Heart left ventricle (tissue), 16 donors: ENCODE results near the gene GLRA2. TPM values are rescaled to one million over a fixed set of nuclear protein-coding genes. Genes with fewer than 3 reads are reported as not detected.
"Not testable (repeated sequence)": the region's sequence is repeated elsewhere in the genome, so short reads cannot be mapped to it uniquely, and the experiment has no call there.

Experiments used
- ATAC-seq, 4 donors: fragments of 200-7000 bp; cut with Tn5 transposase; one replicate each; pipeline ENCODE4 v1.9.1; 2020 to 2022; ENCODE audit warnings: moderate library complexity in 4 of 4, mild to moderate bottlenecking in 3 of 4, moderate number of reproducible peaks in 1 of 4
- DNase-seq, 5 donors: peaks; one replicate each; pipeline ENCODE4 v3.0.0-alpha.2; 2020
- H3K27ac ChIP-seq, 12 donors: fragments of 200-600 bp; sonication (generic) in 4 of 12; one replicate each; pipeline versions ENCODE4 v1.5.0 to v1.8.0; 2016 to 2022; ENCODE audit warnings: mild to moderate bottlenecking in 2 of 12
- H3K27me3 ChIP-seq, 9 donors: fragments of 200-600 bp; sonication (generic) in 2 of 9; one replicate each; pipeline versions ENCODE4 v1.5.1 to v1.8.0; 2016 to 2022; ENCODE audit warnings: mild to moderate bottlenecking in 3 of 9
- H3K36me3 ChIP-seq, 9 donors: fragments of 200-600 bp; sonication (generic) in 2 of 9; one replicate each; pipeline versions ENCODE4 v1.5.0 to v1.8.0; 2018 to 2022; ENCODE audit warnings: mild to moderate bottlenecking in 2 of 9
- H3K4me1 ChIP-seq, 12 donors: fragments of 200-600 bp; sonication (generic) in 4 of 12; one replicate each; pipeline versions ENCODE4 v1.5.0 to v1.8.0; 2016 to 2022; ENCODE audit warnings: mild to moderate bottlenecking in 3 of 12
- H3K4me3 ChIP-seq, 12 donors: fragments of 200-600 bp; sonication (generic) in 4 of 12; one replicate each; pipeline versions ENCODE4 v1.5.0 to v1.8.0; 2017 to 2022; ENCODE audit warnings: mild to moderate bottlenecking in 9 of 12, moderate library complexity in 4 of 12
- H3K9me3 ChIP-seq, 12 donors: fragments of 200-600 bp; sonication (generic) in 4 of 12; one replicate each; pipeline versions ENCODE4 v1.5.0 to v1.8.0; 2016 to 2022; ENCODE audit warnings: mild to moderate bottlenecking in 1 of 12
- POLR2A ChIP-seq, 2 donors: fragments of 450-650 bp; IDR thresholded peaks; one replicate each; pipeline ENCODE4 v1.6.1; 2017; ENCODE audit warnings: antibody characterized with exemption in 2 of 2, mild to moderate bottlenecking in 2 of 2, moderate library complexity in 2 of 2
- WGBS, 4 donors: extraction: QIAGEN DNeasy Blood & Tissue Kit in 2 of 4; methylation state at CpG; one replicate each; pipeline versions ENCODE4 v1.1.5 to v1.1.7; 2013 to 2018; 5-methylcytosine and 5-hydroxymethylcytosine counted together
- intact Hi-C, 10 donors: fragments of 100-400 bp; cut with DNase I; formaldehyde crosslinking; loops; one replicate each; pipeline versions ENCODE4 v1.11.1 to v1.14.2; 2022
- polyA plus RNA-seq, 2 donors: library from polyadenylated mRNA; stranded (reverse); fragments of 200-250 nt; gene quantifications; one replicate each; pipeline ENCODE4 v1.2.3, GENCODE V29; 2013
- total RNA-seq, 9 donors: library from RNA; depleted of rRNA in 2 of 9; stranded (reverse); fragments of >200 nt in 2 of 9; fragmentation: NEBNext Ultra II Directional in 3 of 9; extraction: Animal tissue kit (Norgen Biotek cat#: 25700) in 3 of 9; gene quantifications; one replicate each; pipeline versions ENCODE4 v1.1.0 to v1.2.4, GENCODE V29; 2016 to 2023
- TF ChIP-seq, protein P1 (sequence below), 12 donors: fragments of 200-600 bp; sonication (generic) in 4 of 12; IDR thresholded peaks; one replicate each; pipeline versions ENCODE4 v1.5.0 to v1.8.0; 2018 to 2022; ENCODE audit warnings: antibody characterized with exemption in 12 of 12, mild to moderate bottlenecking in 5 of 12
- donor health status: ischemic (EF 13 %, LVEDD 7.1; RV severe dilation, severe dysfunction).
- donor health status: healthy with polysubstance abuse.
- donor health status: DM: no; HTN: yes; CAD: no.
- donor health status: DM: no; HTN: no; CAD: no.
- donor health status: ischemic (EF 25% LVEDD 6.9; RV normal size, moderate dysfunction).
- donor health status: ischemic (EF 25% LVEDD 5.7; RV mildly dilated, moderate dysfunction).
- donor health status: healthy.
- donor health status: DM: yes; HTN: yes; CAD: no.
- donor health status: ischemic (EF 35%, LVEDD 5.7; RV mildly dilated, moderate dysfunction).
- donor health status: nonischemic (EF 11% LVEDD 7.7; RV severe dilation, severe dysfunction).
- donor health status: DM: yes; HTN: yes; CAD: no.
- donor health status: PGD.
- donor health status: ischemic (EF 29% LVEDD 5.4; RV normal size, mild dysfunction).
- donor health status: nonischemic (EF 23%, LVEDD 6.1; RV moderate dilation, normal function).

The GLRA2 gene
- total and polyA plus RNA-seq, 11 donors = not detected

DNA sequence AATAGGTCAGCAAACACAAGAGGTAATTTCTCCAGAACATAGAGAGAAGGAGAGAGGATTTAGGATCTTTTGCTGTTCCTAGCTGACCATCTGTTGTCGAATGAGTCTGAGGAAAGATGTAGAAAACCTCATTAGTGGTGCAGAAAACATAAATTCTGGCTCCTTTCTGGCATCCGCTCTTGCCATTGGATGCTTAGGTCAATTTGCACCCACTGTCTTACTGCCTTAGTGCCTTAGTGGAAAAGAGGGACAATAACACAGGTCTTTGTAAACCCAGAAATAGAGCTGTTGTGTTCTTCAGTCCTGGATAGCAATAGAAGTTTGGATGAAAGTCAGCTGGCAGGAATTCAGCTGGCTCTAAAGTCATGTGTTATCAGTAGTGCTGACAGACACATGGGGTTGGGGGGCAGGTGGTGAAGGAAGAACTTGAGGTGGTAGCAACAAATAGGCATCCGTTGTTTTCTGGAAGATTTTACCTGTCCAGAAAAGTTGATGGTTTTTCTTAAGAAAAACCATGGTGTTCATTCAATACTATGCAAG lies 78.2 kb downstream of the GLRA2 start:
- H3K27ac ChIP-seq = no peak overlapping the region
- H3K27me3 ChIP-seq = no peaks in the 10 kb centered on the region
- H3K4me1 ChIP-seq = no peaks in the 10 kb centered on the region
- H3K4me3 ChIP-seq = no peak overlapping the region
- TF ChIP-seq, protein P1, sequence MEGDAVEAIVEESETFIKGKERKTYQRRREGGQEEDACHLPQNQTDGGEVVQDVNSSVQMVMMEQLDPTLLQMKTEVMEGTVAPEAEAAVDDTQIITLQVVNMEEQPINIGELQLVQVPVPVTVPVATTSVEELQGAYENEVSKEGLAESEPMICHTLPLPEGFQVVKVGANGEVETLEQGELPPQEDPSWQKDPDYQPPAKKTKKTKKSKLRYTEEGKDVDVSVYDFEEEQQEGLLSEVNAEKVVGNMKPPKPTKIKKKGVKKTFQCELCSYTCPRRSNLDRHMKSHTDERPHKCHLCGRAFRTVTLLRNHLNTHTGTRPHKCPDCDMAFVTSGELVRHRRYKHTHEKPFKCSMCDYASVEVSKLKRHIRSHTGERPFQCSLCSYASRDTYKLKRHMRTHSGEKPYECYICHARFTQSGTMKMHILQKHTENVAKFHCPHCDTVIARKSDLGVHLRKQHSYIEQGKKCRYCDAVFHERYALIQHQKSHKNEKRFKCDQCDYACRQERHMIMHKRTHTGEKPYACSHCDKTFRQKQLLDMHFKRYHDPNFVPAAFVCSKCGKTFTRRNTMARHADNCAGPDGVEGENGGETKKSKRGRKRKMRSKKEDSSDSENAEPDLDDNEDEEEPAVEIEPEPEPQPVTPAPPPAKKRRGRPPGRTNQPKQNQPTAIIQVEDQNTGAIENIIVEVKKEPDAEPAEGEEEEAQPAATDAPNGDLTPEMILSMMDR (IDR thresholded peaks at IDR 0.05) = no peak
- TF ChIP-seq POLR2A (IDR thresholded peaks at IDR 0.05) = no peak
- WGBS, 4 donors = 42 to 61% (median 53%) methylated on average over 3 of the region's 3 CpGs
- intact Hi-C loops = no loop called here
- no peaks in the 10 kb centered on the region for H3K36me3 ChIP-seq
- DNase-seq = no peak
- no peaks in the 10 kb centered on the region for H3K9me3 ChIP-seq
- no peak for ATAC-seq

DNA sequence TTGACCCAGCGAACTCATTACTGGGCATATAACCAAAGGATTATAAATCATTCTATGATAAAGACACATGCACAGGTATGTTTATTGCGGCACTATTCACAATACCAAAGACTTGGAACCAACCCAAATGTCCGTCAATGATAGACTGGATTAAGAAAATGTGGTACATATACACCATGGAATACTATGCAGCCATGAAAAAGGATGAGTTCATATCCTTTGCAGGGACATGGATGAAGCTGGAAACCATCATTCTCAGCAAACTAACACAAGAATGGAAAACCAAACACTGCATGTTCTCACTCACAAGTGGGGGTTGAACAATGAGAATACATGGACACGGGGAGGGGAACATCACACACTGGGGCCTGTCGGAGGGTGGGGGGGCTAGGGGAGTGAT lies 83.1 kb downstream of the GLRA2 start:
- H3K27ac ChIP-seq, intact Hi-C loops, DNase-seq, H3K9me3 ChIP-seq, H3K27me3 ChIP-seq, ATAC-seq, H3K4me3 ChIP-seq, H3K4me1 ChIP-seq, H3K36me3 ChIP-seq: not testable (repeated sequence)
- 83 to 91% (median 86%) methylated on average over 5 of the region's 5 CpGs for WGBS, 4 donors

DNA sequence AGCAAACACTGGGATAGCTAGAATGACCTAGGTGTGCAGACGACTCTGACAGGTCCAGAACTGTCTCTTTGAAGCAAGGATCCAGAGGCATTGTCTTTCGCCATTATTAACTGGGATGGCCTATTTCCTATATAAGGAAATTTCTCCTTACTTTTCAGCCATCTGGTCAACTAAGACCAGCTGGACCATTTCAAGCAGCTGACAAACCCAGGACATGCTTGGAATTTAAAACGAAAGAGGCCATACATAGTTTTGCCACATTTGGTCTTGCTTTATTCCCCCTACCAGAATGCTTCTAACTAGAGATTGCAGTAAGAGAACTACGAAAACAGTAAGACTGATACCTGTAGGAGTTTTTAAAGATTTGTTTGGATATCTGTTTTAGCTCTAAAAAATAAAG lies 87.0 kb downstream of the GLRA2 start:
- Histone ChIP-seq H3K4me3 (no peak overlapping the region), H3K27ac (no peak overlapping the region), H3K27me3 (no peaks in the 10 kb centered on the region), H3K36me3 (no peaks in the 10 kb centered on the region), H3K4me1 (no peaks in the 10 kb centered on the region), H3K9me3 (no peaks in the 10 kb centered on the region)
- 49 to 65% (median 52%) methylated on average over 4 of the region's 4 CpGs for WGBS, 4 donors
- DNase-seq (no peak), ATAC-seq (no peak)
- intact Hi-C loops = no loop called here
- TF ChIP-seq POLR2A (IDR thresholded peaks at IDR 0.05) = no peak
- TF ChIP-seq, protein P1 (IDR thresholded peaks at IDR 0.05) = no peak

DNA sequence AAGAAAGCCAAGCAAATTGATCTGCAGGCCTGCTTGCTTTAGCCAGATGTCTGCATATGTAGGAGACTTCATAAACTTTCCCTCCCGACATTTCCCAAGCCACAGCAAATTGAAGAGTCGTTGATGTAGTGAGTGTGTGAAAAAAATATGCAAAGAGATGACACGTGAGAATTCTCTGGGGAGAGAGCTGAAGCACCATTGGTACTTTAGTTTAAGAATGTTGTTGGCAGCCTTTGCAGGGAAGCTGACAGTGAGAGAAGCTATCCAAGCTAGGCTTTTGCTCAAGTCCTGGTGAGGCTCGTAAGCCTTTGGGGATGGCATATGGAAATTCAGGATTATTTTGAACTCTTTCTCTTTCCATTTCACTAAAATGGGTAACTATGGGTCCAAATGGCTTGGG lies 87.5 kb downstream of the GLRA2 start:
- intact Hi-C loops = no loop called here
- no peak overlapping the region for H3K4me3 ChIP-seq
- DNase-seq (no peak), ATAC-seq (no peak)
- no peaks in the 10 kb centered on the region for H3K27me3 ChIP-seq
- 27 to 50% (median 38%) methylated on average over 4 of the region's 4 CpGs for WGBS, 4 donors
- H3K36me3 ChIP-seq = no peaks in the 10 kb centered on the region
- no peak overlapping the region for H3K27ac ChIP-seq
- TF ChIP-seq, protein P1 (IDR thresholded peaks at IDR 0.05) = no peak
- TF ChIP-seq POLR2A (IDR thresholded peaks at IDR 0.05) = no peak
- no peaks in the 10 kb centered on the region for H3K4me1 ChIP-seq
- H3K9me3 ChIP-seq = no peaks in the 10 kb centered on the region
